HUES64 (cell line): ENCODE measurements around the gene TMIE.

ENCODE experiments used
- H3K27ac ChIP-seq: 2 replicates; pipeline ENCODE4 v1.7.0; 2013; ENCODE audit warnings: low read depth, low read length, inconsistent platforms
- H3K27me3 ChIP-seq: 2 replicates; pipeline ENCODE4 v1.6.1; 2013; ENCODE audit warnings: mild to moderate bottlenecking, low read length; ENCODE audit not compliant: insufficient read depth
- H3K36me3 ChIP-seq: 2 replicates; pipeline ENCODE4 v1.6.1; 2013; ENCODE audit warnings: mild to moderate bottlenecking, low read length; ENCODE audit not compliant: insufficient read depth
- H3K4me1 ChIP-seq: 2 replicates; pipeline ENCODE4 v1.6.1; 2013; ENCODE audit warnings: mild to moderate bottlenecking, low read length, moderate library complexity; ENCODE audit not compliant: insufficient read depth
- H3K4me3 ChIP-seq: 2 replicates; pipeline ENCODE4 v1.5.1; 2013; ENCODE audit warnings: mild to moderate bottlenecking, low read length, moderate library complexity
- H3K9ac ChIP-seq: 2 replicates; pipeline ENCODE4 v1.6.1; 2013; ENCODE audit warnings: mild to moderate bottlenecking, low read depth, low read length
- H3K9me3 ChIP-seq: 2 replicates; pipeline ENCODE4 v1.6.1; 2013; ENCODE audit warnings: low read depth, low read length; ENCODE audit not compliant: insufficient read depth
- WGBS: fragments of 150-250, 120-280 bp; methylation state at CpG from one replicate; pipeline ENCODE4 v1.1.7; 2013; ENCODE audit warnings: missing lambda C conversion rate; 5-methylcytosine and 5-hydroxymethylcytosine counted together

Gene TMIE

GRCh38 chr3:46670891-46671427 is 30.2 kb upstream of the TMIE start:
- Histone ChIP-seq H3K36me3 (no peaks in the 10 kb centered on the region), H3K27me3 (no peaks in the 10 kb centered on the region), H3K9ac (no peak overlapping the region), H3K4me3 (no peak overlapping the region), H3K27ac (no peak overlapping the region), H3K4me1 (no peaks in the 10 kb centered on the region), H3K9me3 (no peaks in the 10 kb centered on the region)
- 95% methylated on average over 4 of the region's 4 CpGs for WGBS

GRCh38 chr3:46671541-46672348 is 29.4 kb upstream of the TMIE start:
- H3K36me3 ChIP-seq, result no peaks in the 10 kb centered on the region
- H3K9me3 ChIP-seq, result no peaks in the 10 kb centered on the region
- 96% methylated on average over 25 of the region's 25 CpGs for WGBS
- no peak overlapping the region for H3K9ac ChIP-seq
- no peaks in the 10 kb centered on the region for H3K27me3 ChIP-seq
- H3K4me3 ChIP-seq, result no peak overlapping the region
- H3K4me1 ChIP-seq, result no peaks in the 10 kb centered on the region
- no peak overlapping the region for H3K27ac ChIP-seq

GRCh38 chr3:46672349-46672695 is 28.9 kb upstream of the TMIE start:
- Histone ChIP-seq H3K4me1 (no peaks in the 10 kb centered on the region), H3K27me3 (no peaks in the 10 kb centered on the region), H3K4me3 (no peak overlapping the region), H3K36me3 (no peaks in the 10 kb centered on the region), H3K27ac (no peak overlapping the region), H3K9ac (no peak overlapping the region), H3K9me3 (no peaks in the 10 kb centered on the region)
- 93% methylated on average over 6 of the region's 6 CpGs for WGBS

GRCh38 chr3:46673151-46674030 is 27.8 kb upstream of the TMIE start:
- no peaks in the 10 kb centered on the region for H3K27me3 ChIP-seq
- no peaks in the 10 kb centered on the region for H3K4me1 ChIP-seq
- no peak overlapping the region for H3K27ac ChIP-seq
- no peaks in the 10 kb centered on the region for H3K36me3 ChIP-seq
- H3K9me3 ChIP-seq, result no peaks in the 10 kb centered on the region
- whole genome bisulfite sequencing, result 88% methylated on average over 10 of the region's 10 CpGs
- no peak overlapping the region for H3K4me3 ChIP-seq
- no peak overlapping the region for H3K9ac ChIP-seq

DNA sequence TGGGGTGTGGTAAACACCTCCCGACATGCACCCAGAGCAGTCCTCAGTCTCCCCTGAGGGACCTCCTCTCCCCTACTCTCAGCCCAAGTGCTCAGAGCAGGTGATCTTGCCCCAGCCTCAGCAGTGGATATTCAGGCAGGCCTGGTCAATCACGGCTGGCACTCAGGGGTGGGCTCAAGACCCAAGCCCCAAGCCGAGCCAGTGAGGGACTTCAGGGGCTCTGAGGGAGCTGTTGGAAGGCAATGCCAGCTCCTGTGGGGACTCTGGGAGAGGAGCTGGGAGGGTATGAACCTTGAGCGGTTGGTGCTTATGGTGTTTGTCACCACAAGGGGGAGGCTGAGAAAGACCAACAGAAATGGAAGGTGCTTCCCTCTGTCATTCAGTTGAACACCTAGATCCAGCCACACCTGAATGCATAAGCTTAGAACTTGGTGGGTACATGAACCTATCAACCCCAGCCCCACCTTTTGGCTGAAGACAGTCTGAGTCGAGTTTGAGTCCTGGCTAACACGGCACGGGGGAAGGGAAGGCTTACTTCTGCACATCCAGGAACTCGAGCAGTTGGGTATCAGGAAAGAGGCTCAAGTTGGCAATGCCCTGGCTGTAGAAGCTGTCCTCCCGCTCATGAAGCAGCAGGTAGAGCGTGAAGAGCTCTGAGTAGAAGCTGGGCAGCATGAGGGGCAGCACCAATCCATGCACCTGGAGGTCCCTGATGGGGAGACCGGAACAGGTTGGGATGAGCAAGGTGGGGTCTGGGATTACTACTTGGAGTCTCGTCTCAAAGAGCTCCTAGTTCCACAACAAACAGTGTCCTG is 27.0 kb upstream of the TMIE start:
- no peaks in the 10 kb centered on the region for H3K9me3 ChIP-seq
- H3K27me3 ChIP-seq, result no peaks in the 10 kb centered on the region
- WGBS, result 91% methylated on average over 12 of the region's 12 CpGs
- no peaks in the 10 kb centered on the region for H3K4me1 ChIP-seq
- H3K9ac ChIP-seq, result no peak overlapping the region
- no peaks in the 10 kb centered on the region for H3K36me3 ChIP-seq
- H3K27ac ChIP-seq, result no peak overlapping the region
- no peak overlapping the region for H3K4me3 ChIP-seq

- no peaks in the 10 kb centered on the region for H3K4me1 ChIP-seq
- 92% methylated on average over 6 of the region's 6 CpGs for WGBS
- H3K27me3 ChIP-seq, result no peaks in the 10 kb centered on the region
- no peaks in the 10 kb centered on the region for H3K36me3 ChIP-seq
- no peak overlapping the region for H3K27ac ChIP-seq
- no peaks in the 10 kb centered on the region for H3K9me3 ChIP-seq
- no peak overlapping the region for H3K9ac ChIP-seq
- H3K4me3 ChIP-seq, result no peak overlapping the region
These were observed 25.8 kb upstream of the TMIE start for GRCh38 chr3:46675426-46675825.

GRCh38 chr3:46675843-46676567 is 25.2 kb upstream of the TMIE start:
- H3K4me3 ChIP-seq, result no peak overlapping the region
- H3K4me1 ChIP-seq, result no peaks in the 10 kb centered on the region
- no peak overlapping the region for H3K27ac ChIP-seq
- no peaks in the 10 kb centered on the region for H3K9me3 ChIP-seq
- no peaks in the 10 kb centered on the region for H3K36me3 ChIP-seq
- 93% methylated on average over 9 of the region's 9 CpGs for WGBS
- H3K27me3 ChIP-seq, result no peaks in the 10 kb centered on the region
- H3K9ac ChIP-seq, result no peak overlapping the region

DNA sequence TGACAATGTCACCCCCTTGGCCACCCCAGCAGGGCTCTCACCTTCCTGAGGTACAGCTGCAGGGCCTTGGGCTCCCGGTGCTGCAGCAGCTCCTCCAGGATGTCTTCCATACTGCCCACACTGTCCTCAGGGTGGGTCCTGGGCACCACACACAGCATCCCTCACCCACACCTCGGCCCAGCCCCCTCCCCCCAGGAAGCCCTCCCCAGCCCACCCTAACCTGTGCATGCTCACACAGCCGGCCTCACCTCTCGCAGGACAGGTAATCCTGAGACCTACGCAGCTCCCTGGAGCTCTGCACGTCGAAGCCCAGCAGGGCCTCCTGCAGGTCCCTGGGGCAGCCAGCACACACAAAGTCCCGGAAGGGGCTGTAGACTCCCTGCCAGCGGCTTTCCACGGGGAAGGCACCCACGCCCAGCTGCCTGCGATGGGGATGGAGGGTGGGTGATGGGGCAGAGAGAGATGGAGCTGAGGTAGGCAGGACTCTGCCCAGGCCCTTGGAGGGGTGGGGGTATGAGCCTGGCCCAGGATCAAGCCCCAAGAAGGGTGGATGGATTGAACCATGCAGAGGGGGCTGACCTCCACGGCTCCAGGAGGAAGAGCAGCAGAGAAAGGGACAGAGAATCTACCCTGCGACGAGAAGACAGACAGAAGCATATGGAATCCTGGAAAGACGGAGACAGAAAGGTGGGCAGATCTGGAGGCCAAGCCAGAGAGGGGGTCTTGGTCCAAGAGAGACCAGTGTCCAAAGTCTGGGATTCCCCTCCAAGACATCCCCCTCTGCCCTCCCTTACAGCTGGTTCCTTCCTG is 24.4 kb upstream of the TMIE start:
- H3K27ac ChIP-seq, result no peak overlapping the region
- H3K9me3 ChIP-seq, result no peaks in the 10 kb centered on the region
- no peaks in the 10 kb centered on the region for H3K36me3 ChIP-seq
- no peaks in the 10 kb centered on the region for H3K27me3 ChIP-seq
- no peak overlapping the region for H3K9ac ChIP-seq
- H3K4me3 ChIP-seq, result no peak overlapping the region
- WGBS, result 86% methylated on average over 16 of the region's 16 CpGs
- no peaks in the 10 kb centered on the region for H3K4me1 ChIP-seq

GRCh38 chr3:46677411-46677726 is 23.8 kb upstream of the TMIE start:
- Histone ChIP-seq H3K4me3 (no peak overlapping the region), H3K27ac (no peak overlapping the region), H3K36me3 (no peaks in the 10 kb centered on the region), H3K4me1 (no peaks in the 10 kb centered on the region), H3K9ac (no peak overlapping the region), H3K27me3 (no peaks in the 10 kb centered on the region), H3K9me3 (no peaks in the 10 kb centered on the region)
- WGBS, result 80% methylated on average over 6 of the region's 6 CpGs

DNA sequence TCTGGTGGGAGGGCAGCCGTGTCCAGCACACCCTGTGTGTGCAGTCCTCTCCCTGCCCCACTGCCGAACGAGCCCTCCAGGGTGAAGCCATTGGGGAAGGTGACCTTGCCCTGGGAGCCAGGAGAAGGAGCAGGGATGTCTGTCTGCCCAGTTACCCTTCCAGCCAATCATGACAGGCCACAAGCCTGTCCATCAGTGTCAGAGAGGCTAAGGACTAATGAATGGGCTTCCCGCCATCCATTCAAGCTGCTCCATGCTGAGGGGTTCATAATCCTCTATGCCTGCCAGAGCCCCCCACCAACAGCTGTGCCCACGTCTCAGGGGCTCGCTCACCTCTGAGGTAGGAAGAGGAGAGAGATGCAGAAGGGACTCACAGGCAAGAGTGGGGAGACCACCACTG is 22.9 kb upstream of the TMIE start:
- Histone ChIP-seq H3K4me3 (no peak overlapping the region), H3K4me1 (no peaks in the 10 kb centered on the region), H3K9me3 (no peaks in the 10 kb centered on the region), H3K27ac (no peak overlapping the region), H3K9ac (no peak overlapping the region), H3K36me3 (no peaks in the 10 kb centered on the region), H3K27me3 (no peaks in the 10 kb centered on the region)
- WGBS, result 94% methylated on average over 6 of the region's 6 CpGs
